Motor neuron (in vitro differentiated cells): ENCODE results near the gene NEAT1. TPM values are rescaled to one million over a fixed set of nuclear protein-coding genes. Genes with fewer than 3 reads are reported as not detected.
A peak's percentile ranks its signal among the peaks of the same experiment; 100 is the strongest.

Experiments used
- ATAC-seq, 8 experiments: fragments of 200-7000 bp; cut with Tn5 transposase; replicated peaks in 6 of 8; 2 replicates each; pipeline ENCODE4 v1.8.0; 2021; ENCODE audit warnings: mild to moderate bottlenecking in 8 of 8, moderate library complexity in 8 of 8
- H3K27ac ChIP-seq, 2 donors: fragments of 250-450 bp; sonication (Bioruptor Pico); 2 replicates each; pipeline ENCODE4 v1.9.0; 2021; ENCODE audit warnings: antibody characterized with exemption in 2 of 2, mild to moderate bottlenecking in 2 of 2, moderate library complexity in 1 of 2
- H3K4me1 ChIP-seq, 2 donors: fragments of 250-450 bp; sonication (Bioruptor Pico); replicated peaks in 1 of 2; 2 replicates each; pipeline ENCODE4 v1.6.1; 2021; ENCODE audit warnings: antibody characterized with exemption in 2 of 2, mild to moderate bottlenecking in 2 of 2, moderate library complexity in 1 of 2
- H3K4me3 ChIP-seq, 5 donors: fragments of 250-450 bp; sonication (Bioruptor Pico); 2 replicates each; pipeline ENCODE4 v1.9.0; 2021; ENCODE audit warnings: antibody characterized with exemption in 5 of 5, mild to moderate bottlenecking in 5 of 5, moderate library complexity in 4 of 5
- WGBS, 10 experiments: fragments of 450-650 bp; shearing (Covaris generic); methylation state at CpG; one replicate each; pipeline ENCODE4 v1.0.0; 2022; 5-methylcytosine and 5-hydroxymethylcytosine counted together
- in situ Hi-C, 9 experiments: fragments of 400-800 bp; cut with MboI; loops; one replicate each; pipeline ENCODE4 v1.15.0; 2021; ENCODE audit warnings: low sequenced_read_pairs in 9 of 9, low pct_unique_long_range_greater_than_20kb in 2 of 9; ENCODE audit not compliant: unreplicated experiment in 9 of 9
- total RNA-seq, 8 experiments: library from RNA; unstranded; fragments of 300-600 nt; gene quantifications; 2 replicates each; pipeline versions ENCODE4 v1.2.3 to v1.2.4, GENCODE V29; 2022

NEAT1 gene
- total RNA-seq, 8 experiments from 2014 or later: 10.9 to 1,983 (median 59.7) TPM

- 70 to 94% (median 84%) methylated on average over 2 to 9 of the region's 17 CpGs; no CpG with 5 or more reads in 7 of the 10 experiments for WGBS, 10 experiments
- Histone ChIP-seq H3K4me1 (no peaks in the 10 kb centered on the region), H3K27ac (no peak overlapping the region), H3K4me3 (no peak overlapping the region)
- in situ Hi-C loops: no loop called here
- ATAC-seq: peak in 1 of 8 experiments; percentile 9
Observed at GRCh38 chr11:65393513-65394079, 29.0 kb upstream of the NEAT1 start.

- ATAC-seq: peak in 1 of 8 experiments; percentile 4
- Histone ChIP-seq H3K4me1 (no peaks in the 10 kb centered on the region), H3K27ac (no peak overlapping the region), H3K4me3 (no peak overlapping the region)
- in situ Hi-C loops: no loop called here
- no CpG with 5 or more reads among the region's 20 CpGs for WGBS, 10 experiments
Observed at GRCh38 chr11:65394125-65394536, 28.5 kb upstream of the NEAT1 start.

GRCh38 chr11:65395961-65396530 lies 26.6 kb upstream of the NEAT1 start:
- Histone ChIP-seq H3K27ac (no peak overlapping the region), H3K4me1 (no peaks in the 10 kb centered on the region), H3K4me3 (no peak overlapping the region)
- ATAC-seq: no peak
- in situ Hi-C loops: no loop called here
- WGBS, 10 experiments: 40 to 100% (median 80%) methylated on average over 1 to 2 of the region's 15 CpGs; no CpG with 5 or more reads in 5 of the 10 experiments

GRCh38 chr11:65396769-65397745 lies 25.5 kb upstream of the NEAT1 start:
- no peak for ATAC-seq
- WGBS, 10 experiments: 87 to 96% (median 92%) methylated on average over 6 to 12 of the region's 38 CpGs; no CpG with 5 or more reads in 5 of the 10 experiments
- Histone ChIP-seq H3K27ac (no peak overlapping the region), H3K4me3 (no peak overlapping the region), H3K4me1 (no peaks in the 10 kb centered on the region)
- in situ Hi-C loops: no loop called here

- WGBS, 10 experiments: 75 to 90% (median 83%) methylated on average over 1 to 13 of the region's 16 CpGs; no CpG with 5 or more reads in 3 of the 10 experiments
- ATAC-seq: no peak
- no peak overlapping the region for H3K4me3 ChIP-seq
- no peaks in the 10 kb centered on the region for H3K4me1 ChIP-seq
- H3K27ac ChIP-seq: no peak overlapping the region
- in situ Hi-C loops: no loop called here
Observed at GRCh38 chr11:65398362-65398910, 24.2 kb upstream of the NEAT1 start.

- in situ Hi-C loops: no loop called here
- H3K4me3 ChIP-seq: no peak overlapping the region
- no peak overlapping the region for H3K27ac ChIP-seq
- ATAC-seq: no peak
- WGBS, 10 experiments: 84% methylated on average over 10 of the region's 13 CpGs; no CpG with 5 or more reads in 9 of the 10 experiments
- no peaks in the 10 kb centered on the region for H3K4me1 ChIP-seq
Observed at GRCh38 chr11:65399249-65399648, 23.3 kb upstream of the NEAT1 start.

GRCh38 chr11:65399845-65400244 lies 22.8 kb upstream of the NEAT1 start:
- ATAC-seq: peak in 1 of 8 experiments; percentile 4
- 87 to 100% (median 90%) methylated on average over 1 to 8 of the region's 10 CpGs; no CpG with 5 or more reads in 7 of the 10 experiments for WGBS, 10 experiments
- Histone ChIP-seq H3K4me1 (no peaks in the 10 kb centered on the region), H3K4me3 (no peak overlapping the region), H3K27ac (no peak overlapping the region)
- in situ Hi-C loops: loop anchor here in 3 of 9 experiments (25.0 kb wide), 1 partner anchor 112 kb away; no protein-coding TSS in a partner anchor

GRCh38 chr11:65400307-65401072 lies 22.1 kb upstream of the NEAT1 start:
- no peaks in the 10 kb centered on the region for H3K4me1 ChIP-seq
- 60 to 100% (median 97%) methylated on average over 1 to 6 of the region's 17 CpGs; no CpG with 5 or more reads in 6 of the 10 experiments for WGBS, 10 experiments
- no peak overlapping the region for H3K4me3 ChIP-seq
- ATAC-seq: no peak
- in situ Hi-C loops: loop anchor here in 3 of 9 experiments (25.0 kb wide), 1 partner anchor 112 kb away; no protein-coding TSS in a partner anchor
- no peak overlapping the region for H3K27ac ChIP-seq

GRCh38 chr11:65401073-65401802 lies 21.4 kb upstream of the NEAT1 start:
- H3K4me1 ChIP-seq: no peaks in the 10 kb centered on the region
- no peak overlapping the region for H3K4me3 ChIP-seq
- WGBS, 10 experiments: 0 to 100% (median 50%) methylated on average over 1 to 2 of the region's 16 CpGs; no CpG with 5 or more reads in 7 of the 10 experiments
- in situ Hi-C loops: loop anchor here in 3 of 9 experiments (25.0 kb wide), 1 partner anchor 111 kb away; no protein-coding TSS in a partner anchor
- no peak for ATAC-seq
- no peak overlapping the region for H3K27ac ChIP-seq

- Histone ChIP-seq H3K27ac (no peak overlapping the region), H3K4me1 (no peaks in the 10 kb centered on the region), H3K4me3 (no peak overlapping the region)
- 80 to 96% (median 88%) methylated on average over 1 to 10 of the region's 10 CpGs for WGBS, 10 experiments
- no peak for ATAC-seq
- in situ Hi-C loops: loop anchor here in 3 of 9 experiments (25.0 kb wide), 1 partner anchor 110 kb away; no protein-coding TSS in a partner anchor
Observed at GRCh38 chr11:65401803-65402248, 20.8 kb upstream of the NEAT1 start.

GRCh38 chr11:65402790-65403189 lies 19.8 kb upstream of the NEAT1 start:
- no peak overlapping the region for H3K27ac ChIP-seq
- H3K4me3 ChIP-seq: no peak overlapping the region
- 48 to 100% (median 91%) methylated on average over 2 of the region's 2 CpGs; no CpG with 5 or more reads in 2 of the 10 experiments for WGBS, 10 experiments
- no peak for ATAC-seq
- in situ Hi-C loops: loop anchor here in 3 of 9 experiments (25.0 kb wide), 1 partner anchor 110 kb away; no protein-coding TSS in a partner anchor
- H3K4me1 ChIP-seq: no peaks in the 10 kb centered on the region
